ENCODE data around the gene AP4E1. TPM values are rescaled to one million over a fixed set of nuclear protein-coding genes. Genes with fewer than 3 reads are reported as not detected.
"Not testable (repeated sequence)": the region's sequence is repeated elsewhere in the genome, so short reads cannot be mapped to it uniquely, and the experiment has no call there.

The AP4E1 gene
- total RNA-seq, 1 experiment from 2014 or later, result 10.1 TPM

DNA sequence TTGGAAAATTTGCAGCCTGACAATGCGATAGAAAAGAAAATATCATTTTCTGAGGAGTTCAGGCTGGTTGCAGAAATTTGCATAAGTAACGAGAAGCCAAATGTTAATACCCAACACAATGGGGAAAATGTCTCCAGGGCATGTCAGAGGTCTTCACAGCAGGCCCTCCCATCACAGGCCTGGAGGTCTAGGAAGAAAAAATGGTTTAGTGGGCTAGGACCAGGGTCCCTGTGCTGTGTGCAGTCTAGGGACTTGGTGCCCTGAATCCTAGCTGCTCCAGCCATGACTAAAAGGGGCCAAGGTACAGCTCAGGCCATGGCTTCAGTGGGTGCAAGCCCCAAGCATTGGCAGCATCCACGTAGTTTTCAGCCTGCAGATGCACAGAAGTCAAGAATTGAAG lies 14.5 kb upstream of the AP4E1 start (continued):
- TF ChIP-seq, protein P1, sequence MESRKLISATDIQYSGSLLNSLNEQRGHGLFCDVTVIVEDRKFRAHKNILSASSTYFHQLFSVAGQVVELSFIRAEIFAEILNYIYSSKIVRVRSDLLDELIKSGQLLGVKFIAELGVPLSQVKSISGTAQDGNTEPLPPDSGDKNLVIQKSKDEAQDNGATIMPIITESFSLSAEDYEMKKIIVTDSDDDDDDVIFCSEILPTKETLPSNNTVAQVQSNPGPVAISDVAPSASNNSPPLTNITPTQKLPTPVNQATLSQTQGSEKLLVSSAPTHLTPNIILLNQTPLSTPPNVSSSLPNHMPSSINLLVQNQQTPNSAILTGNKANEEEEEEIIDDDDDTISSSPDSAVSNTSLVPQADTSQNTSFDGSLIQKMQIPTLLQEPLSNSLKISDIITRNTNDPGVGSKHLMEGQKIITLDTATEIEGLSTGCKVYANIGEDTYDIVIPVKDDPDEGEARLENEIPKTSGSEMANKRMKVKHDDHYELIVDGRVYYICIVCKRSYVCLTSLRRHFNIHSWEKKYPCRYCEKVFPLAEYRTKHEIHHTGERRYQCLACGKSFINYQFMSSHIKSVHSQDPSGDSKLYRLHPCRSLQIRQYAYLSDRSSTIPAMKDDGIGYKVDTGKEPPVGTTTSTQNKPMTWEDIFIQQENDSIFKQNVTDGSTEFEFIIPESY (IDR thresholded peaks at IDR 0.05; ENCODE audit: extremely low read depth, insufficient replicate concordance, low read length), result no peak
- TF ChIP-seq CTCF (IDR thresholded peaks at IDR 0.05 in 2 of 3, conservative IDR thresholded peaks at IDR 0.05 in 1 of 3; ENCODE audit: borderline replicate concordance in 1 of 3, insufficient read depth in 1 of 3, low read depth in 2 of 3, low read length in 2 of 3) (no peak), CBX3 (IDR thresholded peaks at IDR 0.05; ENCODE audit: low read depth) (no peak), SIN3A (IDR thresholded peaks at IDR 0.05; ENCODE audit: low read depth) (no peak), EZH2phosphoT487 (IDR thresholded peaks at IDR 0.05; ENCODE audit: borderline replicate concordance) (no peak)

- H2AFZ ChIP-seq (ENCODE audit: low read depth, low read length, poor library complexity, severe bottlenecking); H3K4me3 ChIP-seq (replicated peaks in 1 of 2; ENCODE audit: low read depth in 1 of 2, low read length in 2 of 2); H3K9ac ChIP-seq (ENCODE audit: low read length); DNase-seq (ENCODE audit: low read depth, low spot score); ATAC-seq; intact Hi-C loops (cut with micrococcal nuclease); POLR2A ChIA-PET; H3K9me2 ChIP-seq (ENCODE audit: insufficient read depth); H3K4me2 ChIP-seq (ENCODE audit: low read length); RAD21 ChIA-PET (ENCODE audit: low non-redundant PET in 1 of 2, low total read pairs in 2 of 2, uncharacterized antibody in 2 of 2, unreplicated experiment in 2 of 2); H3K79me2 ChIP-seq (ENCODE audit: insufficient read depth, low read length); BruUV-seq (replicated peaks); H3K4me1 ChIP-seq (ENCODE audit: control insufficient read depth in 1 of 2, insufficient read depth in 2 of 2, low read length in 2 of 2); H3K27ac ChIP-seq (ENCODE audit: low read depth, low read length); H3K27me3 ChIP-seq (ENCODE audit: insufficient read depth, low read length); H4K20me1 ChIP-seq (ENCODE audit: insufficient read depth); H3K9me3 ChIP-seq (ENCODE audit: control insufficient read depth in 1 of 2, insufficient read depth in 1 of 2, low read depth in 1 of 2, low read length in 2 of 2); H3K36me3 ChIP-seq (ENCODE audit: control insufficient read depth in 1 of 2, insufficient read depth in 2 of 2, low read length in 2 of 2): not testable (repeated sequence)
- CTCF ChIA-PET, result interaction anchor here (1.1 kb wide), 1 partner anchor 279 kb away, joined by 3 read pairs; no protein-coding TSS in a partner anchor
These were observed 7.1 kb upstream of the AP4E1 start for GRCh38 chr15:50901390-50901789.
